ENCODE measurements around the gene CD99. TPM values are rescaled to one million over a fixed set of nuclear protein-coding genes. Genes with fewer than 3 reads are reported as not detected.
"Not testable (repeated sequence)": the region's sequence is repeated elsewhere in the genome, so short reads cannot be mapped to it uniquely, and the experiment has no call there.

Gene CD99
- total and polyA plus RNA-seq, 3 donors from 2014 or later: 450 to 1,032 (median 733) TPM

GRCh38 chrX:2717312-2717711 lies 26.2 kb downstream of the CD99 start:
- no peak overlapping the region for H3K27ac ChIP-seq

GRCh38 chrX:2718821-2719220 lies 27.7 kb downstream of the CD99 start:
- no peak for DNase-seq
- Histone ChIP-seq H3K27me3 (no peaks in the 10 kb centered on the region), H3K4me3 (no peak overlapping the region), H3K9me3 (no peaks in the 10 kb centered on the region), H3K36me3 (ENCODE audit: low read depth, missing control alignments) (no peaks in the 10 kb centered on the region), H3K4me1 (no peaks in the 10 kb centered on the region), H3K27ac (no peak overlapping the region)
- intact Hi-C loops (cut with DNase I; ENCODE audit: low total_unique reads): no loop called here
- WGBS, 2 donors: 82 to 100% methylated on average over 2 of the region's 2 CpGs
- TF ChIP-seq CTCF (IDR thresholded peaks at IDR 0.05) (no peak), POLR2A (IDR thresholded peaks at IDR 0.05) (no peak)

More at GRCh38 chrX:2717312-2717711, 26.2 kb downstream of the CD99 start:
- Histone ChIP-seq H3K4me3 (no peak overlapping the region), H3K4me1 (no peaks in the 10 kb centered on the region), H3K36me3 (ENCODE audit: low read depth, missing control alignments) (no peaks in the 10 kb centered on the region), H3K9me3 (no peaks in the 10 kb centered on the region), H3K27me3 (no peaks in the 10 kb centered on the region)
- no peak for DNase-seq
- intact Hi-C loops (cut with DNase I; ENCODE audit: low total_unique reads): no loop called here
- TF ChIP-seq POLR2A (IDR thresholded peaks at IDR 0.05) (no peak), CTCF (IDR thresholded peaks at IDR 0.05) (no peak)
- 40 to 51% methylated on average over 5 of the region's 5 CpGs for WGBS, 2 donors

GRCh38 chrX:2719774-2720447 lies 28.8 kb downstream of the CD99 start:
- Histone ChIP-seq H3K9me3 (no peaks in the 10 kb centered on the region), H3K27ac (no peak overlapping the region), H3K36me3 (ENCODE audit: low read depth, missing control alignments) (no peaks in the 10 kb centered on the region), H3K27me3 (no peaks in the 10 kb centered on the region), H3K4me1 (no peaks in the 10 kb centered on the region), H3K4me3 (no peak overlapping the region)
- intact Hi-C loops (cut with DNase I; ENCODE audit: low total_unique reads): no loop called here
- no peak for DNase-seq
- WGBS, 2 donors: 95 to 97% methylated on average over 10 of the region's 10 CpGs
- no peak for TF ChIP-seq CTCF (IDR thresholded peaks at IDR 0.05)
- no peak for TF ChIP-seq POLR2A (IDR thresholded peaks at IDR 0.05)

GRCh38 chrX:2723286-2723879 lies 32.3 kb downstream of the CD99 start:
- no peak for DNase-seq
- Histone ChIP-seq H3K27ac (no peak overlapping the region), H3K4me3 (no peak overlapping the region), H3K4me1 (no peaks in the 10 kb centered on the region), H3K9me3 (no peaks in the 10 kb centered on the region), H3K27me3 (no peaks in the 10 kb centered on the region), H3K36me3 (ENCODE audit: low read depth, missing control alignments) (no peaks in the 10 kb centered on the region)
- intact Hi-C loops (cut with DNase I; ENCODE audit: low total_unique reads): no loop called here
- no peak for TF ChIP-seq POLR2A (IDR thresholded peaks at IDR 0.05)
- no peak for TF ChIP-seq CTCF (IDR thresholded peaks at IDR 0.05)
- WGBS, 2 donors: 87 to 89% methylated on average over 20 of the region's 20 CpGs

GRCh38 chrX:2727264-2727663 lies 36.2 kb downstream of the CD99 start:
- H3K27ac ChIP-seq; H3K4me1 ChIP-seq; H3K27me3 ChIP-seq; H3K36me3 ChIP-seq (ENCODE audit: low read depth, missing control alignments); intact Hi-C loops (cut with DNase I; ENCODE audit: low total_unique reads); H3K4me3 ChIP-seq; DNase-seq; H3K9me3 ChIP-seq: not testable (repeated sequence)
- 91 to 93% methylated on average over 11 of the region's 11 CpGs for WGBS, 2 donors

Data from testis (tissue), 3 donors.